Stimulated activated memory B cell treated with anti-CD40 and anti-IgM and Interleukin-4, amounts not matched to agents 10 μg/mL and 1 μg/mL and 100 μg/mL, for 72 hours (primary cell): Measurements from ENCODE around the gene SH3RF3.

Experiments
- ATAC-seq: fragments of 150-1000 bp; cut with Tn5 transposase; 2 replicates; pipeline ENCODE4 v1.10.0; 2021
- H3K27ac Mint-ChIP-seq: one replicate; pipeline ENCODE4 v1.8.0; 2022; ENCODE audit warnings: mild to moderate bottlenecking, mixed read lengths
- H3K27me3 Mint-ChIP-seq: one replicate; pipeline ENCODE4 v1.8.0; 2022; ENCODE audit warnings: mixed read lengths
- H3K36me3 Mint-ChIP-seq: one replicate; pipeline ENCODE4 v1.8.0; 2022; ENCODE audit warnings: mixed read lengths
- H3K4me1 Mint-ChIP-seq: one replicate; pipeline ENCODE4 v1.8.0; 2022; ENCODE audit warnings: mixed read lengths
- H3K4me3 Mint-ChIP-seq: one replicate; pipeline ENCODE4 v1.8.0; 2022; ENCODE audit warnings: mild to moderate bottlenecking, moderate library complexity, mixed read lengths
- H3K9me3 Mint-ChIP-seq: one replicate; pipeline ENCODE4 v1.8.0; 2022; ENCODE audit warnings: mixed read lengths

SH3RF3 gene

GRCh38 chr2:109128616-109129355 lies at the start of gene SH3RF3:
Gene SH3RF3, plus strand, starts transcription at chr2:109129205.
- H3K27me3 Mint-ChIP-seq: peaks cover 69% of the 10 kb centered on the region
- H3K4me1 Mint-ChIP-seq: peaks cover 21% of the 10 kb centered on the region
- no peaks in the 10 kb centered on the region for H3K9me3 Mint-ChIP-seq
- no peak within 1 kb of the TSS for H3K27ac Mint-ChIP-seq
- peak; percentile 14 for ATAC-seq
- peaks cover 5% of the 10 kb centered on the region for H3K36me3 Mint-ChIP-seq
- peak within 1 kb of the TSS; percentile 72 for H3K4me3 Mint-ChIP-seq

GRCh38 chr2:109079590-109079989 lies 49.4 kb upstream of the SH3RF3 start:
- peak; percentile 42 for ATAC-seq
- H3K4me3 Mint-ChIP-seq: no peak overlapping the region
- peaks cover 13% of the 10 kb centered on the region for H3K27me3 Mint-ChIP-seq
- H3K9me3 Mint-ChIP-seq: no peaks in the 10 kb centered on the region
- H3K36me3 Mint-ChIP-seq: no peaks in the 10 kb centered on the region
- H3K4me1 Mint-ChIP-seq: no peaks in the 10 kb centered on the region
- no peak overlapping the region for H3K27ac Mint-ChIP-seq

- H3K27ac Mint-ChIP-seq: no peak overlapping the region
- ATAC-seq: no peak
- no peaks in the 10 kb centered on the region for H3K9me3 Mint-ChIP-seq
- H3K4me1 Mint-ChIP-seq: no peaks in the 10 kb centered on the region
- H3K4me3 Mint-ChIP-seq: no peak overlapping the region
- peaks cover 13% of the 10 kb centered on the region for H3K27me3 Mint-ChIP-seq
- no peaks in the 10 kb centered on the region for H3K36me3 Mint-ChIP-seq
Measured at GRCh38 chr2:109080109-109080508, 48.9 kb upstream of the SH3RF3 start.

GRCh38 chr2:109080757-109081156 lies 48.2 kb upstream of the SH3RF3 start:
- Mint-ChIP-seq H3K9me3 (peaks cover under 1% of the 10 kb centered on the region), H3K27ac (no peak overlapping the region), H3K4me3 (no peak overlapping the region), H3K27me3 (peaks cover 13% of the 10 kb centered on the region), H3K36me3 (no peaks in the 10 kb centered on the region), H3K4me1 (no peaks in the 10 kb centered on the region)
- ATAC-seq: no peak

GRCh38 chr2:109081374-109081773 lies 47.6 kb upstream of the SH3RF3 start:
- Mint-ChIP-seq H3K27ac (no peak overlapping the region), H3K9me3 (peaks cover 3% of the 10 kb centered on the region), H3K36me3 (no peaks in the 10 kb centered on the region), H3K4me1 (no peaks in the 10 kb centered on the region), H3K4me3 (no peak overlapping the region), H3K27me3 (peaks cover 13% of the 10 kb centered on the region)
- ATAC-seq: no peak

- Mint-ChIP-seq H3K36me3 (no peaks in the 10 kb centered on the region), H3K27ac (no peak overlapping the region), H3K4me3 (no peak overlapping the region), H3K4me1 (no peaks in the 10 kb centered on the region), H3K27me3 (peaks cover 23% of the 10 kb centered on the region), H3K9me3 (peaks cover 4% of the 10 kb centered on the region)
- ATAC-seq: no peak
Measured at GRCh38 chr2:109083771-109084170, 45.2 kb upstream of the SH3RF3 start.

- Mint-ChIP-seq H3K27ac (no peak overlapping the region), H3K4me3 (no peak overlapping the region), H3K4me1 (no peaks in the 10 kb centered on the region), H3K27me3 (peaks cover 23% of the 10 kb centered on the region), H3K9me3 (peaks cover 6% of the 10 kb centered on the region), H3K36me3 (no peaks in the 10 kb centered on the region)
- ATAC-seq: no peak
Measured at GRCh38 chr2:109084341-109084740, 44.7 kb upstream of the SH3RF3 start.

- Mint-ChIP-seq H3K36me3 (no peaks in the 10 kb centered on the region), H3K4me3 (no peak overlapping the region), H3K27ac (no peak overlapping the region), H3K4me1 (no peaks in the 10 kb centered on the region), H3K27me3 (peaks cover 26% of the 10 kb centered on the region), H3K9me3 (peaks cover 6% of the 10 kb centered on the region)
- no peak for ATAC-seq
Measured at GRCh38 chr2:109085912-109086742, 42.9 kb upstream of the SH3RF3 start.

- Mint-ChIP-seq H3K9me3 (peaks cover 6% of the 10 kb centered on the region), H3K4me1 (no peaks in the 10 kb centered on the region), H3K27ac (no peak overlapping the region), H3K27me3 (peaks cover 31% of the 10 kb centered on the region), H3K36me3 (no peaks in the 10 kb centered on the region), H3K4me3 (no peak overlapping the region)
- no peak for ATAC-seq
Measured at GRCh38 chr2:109086743-109087020, 42.3 kb upstream of the SH3RF3 start.

GRCh38 chr2:109087055-109087663 lies 41.8 kb upstream of the SH3RF3 start:
- Mint-ChIP-seq H3K4me1 (no peaks in the 10 kb centered on the region), H3K36me3 (no peaks in the 10 kb centered on the region), H3K27ac (no peak overlapping the region), H3K9me3 (peaks cover 6% of the 10 kb centered on the region), H3K4me3 (no peak overlapping the region), H3K27me3 (peaks cover 31% of the 10 kb centered on the region)
- ATAC-seq: no peak

- Mint-ChIP-seq H3K4me1 (no peaks in the 10 kb centered on the region), H3K4me3 (no peak overlapping the region), H3K9me3 (peaks cover 6% of the 10 kb centered on the region), H3K27me3 (peaks cover 18% of the 10 kb centered on the region), H3K36me3 (no peaks in the 10 kb centered on the region), H3K27ac (no peak overlapping the region)
- ATAC-seq: no peak
Measured at GRCh38 chr2:109089602-109090300, 39.3 kb upstream of the SH3RF3 start.

- Mint-ChIP-seq H3K4me3 (no peak overlapping the region), H3K27me3 (peaks cover 18% of the 10 kb centered on the region), H3K9me3 (peaks cover 6% of the 10 kb centered on the region), H3K4me1 (no peaks in the 10 kb centered on the region), H3K27ac (no peak overlapping the region), H3K36me3 (no peaks in the 10 kb centered on the region)
- no peak for ATAC-seq
Measured at GRCh38 chr2:109091526-109091925, 37.5 kb upstream of the SH3RF3 start.

GRCh38 chr2:109094144-109094543 lies 34.9 kb upstream of the SH3RF3 start:
- H3K4me3 Mint-ChIP-seq: no peak overlapping the region
- H3K27me3 Mint-ChIP-seq: peaks cover 24% of the 10 kb centered on the region
- H3K9me3 Mint-ChIP-seq: peaks cover 3% of the 10 kb centered on the region
- ATAC-seq: no peak
- no peaks in the 10 kb centered on the region for H3K36me3 Mint-ChIP-seq
- H3K27ac Mint-ChIP-seq: no peak overlapping the region
- H3K4me1 Mint-ChIP-seq: no peaks in the 10 kb centered on the region

- ATAC-seq: no peak
- Mint-ChIP-seq H3K4me1 (no peaks in the 10 kb centered on the region), H3K36me3 (no peaks in the 10 kb centered on the region), H3K9me3 (peaks cover 3% of the 10 kb centered on the region), H3K4me3 (no peak overlapping the region), H3K27me3 (peaks cover 31% of the 10 kb centered on the region), H3K27ac (no peak overlapping the region)
Measured at GRCh38 chr2:109098251-109098920, 30.6 kb upstream of the SH3RF3 start.

GRCh38 chr2:109098921-109099273 lies 30.1 kb upstream of the SH3RF3 start:
- no peaks in the 10 kb centered on the region for H3K36me3 Mint-ChIP-seq
- peaks cover 31% of the 10 kb centered on the region for H3K27me3 Mint-ChIP-seq
- no peak for ATAC-seq
- no peak overlapping the region for H3K27ac Mint-ChIP-seq
- H3K4me3 Mint-ChIP-seq: no peak overlapping the region
- H3K4me1 Mint-ChIP-seq: no peaks in the 10 kb centered on the region
- H3K9me3 Mint-ChIP-seq: peaks cover 3% of the 10 kb centered on the region
